Loucy (cell line): ENCODE results near the gene DENND2A.

ENCODE experiments used
- H2AFZ ChIP-seq: fragments of 200-600 bp; sonication (generic); 2 replicates; pipeline ENCODE4 v1.6.0; 2016; ENCODE audit warnings: antibody characterized with exemption, mild to moderate bottlenecking, low read length, moderate library complexity
- H3F3A ChIP-seq: fragments of 200-600 bp; 2 replicates; pipeline ENCODE4 v1.6.0; 2016; ENCODE audit warnings: antibody characterized with exemption, low read depth, mild to moderate bottlenecking
- H3K27me3 ChIP-seq: fragments of 200-600 bp; sonication (generic); 2 replicates; pipeline ENCODE4 v1.6.1; 2014; ENCODE audit warnings: low read length, mild to moderate bottlenecking; ENCODE audit not compliant: insufficient read depth, poor library complexity, severe bottlenecking
- H3K36me3 ChIP-seq: fragments of 200-600 bp; sonication (generic); 2 replicates; pipeline ENCODE4 v1.6.1; 2016; ENCODE audit warnings: low read length; ENCODE audit not compliant: insufficient read depth
- H3K4me1 ChIP-seq: fragments of 200-600 bp; sonication (generic); 2 replicates; pipeline ENCODE4 v1.5.1; 2014; ENCODE audit warnings: low read length, mild to moderate bottlenecking; ENCODE audit not compliant: insufficient read depth, poor library complexity, severe bottlenecking
- H3K4me2 ChIP-seq: fragments of 200-600 bp; sonication (generic); 2 replicates; pipeline ENCODE4 v1.6.0; 2014; ENCODE audit warnings: antibody characterized with exemption, low read length, low read depth, mild to moderate bottlenecking; ENCODE audit not compliant: poor library complexity, severe bottlenecking
- H3K4me3 ChIP-seq: fragments of 200-600 bp; sonication (generic); 2 replicates; pipeline ENCODE4 v1.5.1; 2014; ENCODE audit warnings: low read length, mild to moderate bottlenecking, mixed read lengths; ENCODE audit not compliant: poor library complexity, severe bottlenecking
- H3K79me2 ChIP-seq: fragments of 200-600 bp; sonication (generic); 2 replicates; pipeline ENCODE4 v1.6.1; 2014; ENCODE audit warnings: low read length; ENCODE audit not compliant: insufficient read depth
- H3K9ac ChIP-seq: fragments of 200-600 bp; sonication (generic); 2 replicates; pipeline ENCODE4 v1.6.0; 2014; ENCODE audit warnings: mild to moderate bottlenecking, low read depth, low read length, moderate library complexity; ENCODE audit not compliant: poor library complexity, severe bottlenecking
- H3K9me2 ChIP-seq: fragments of 200-600 bp; sonication (generic); replicated peaks from 2 replicates; pipeline ENCODE4 v1.6.1; 2016; ENCODE audit warnings: low read depth, low read length, mixed read lengths
- H3K9me3 ChIP-seq: fragments of 200-600 bp; sonication (generic); 2 replicates; pipeline ENCODE4 v1.6.1; 2014; ENCODE audit warnings: mild to moderate bottlenecking, antibody characterized with exemption, low read length, low read depth; ENCODE audit not compliant: insufficient read depth
- H4K20me1 ChIP-seq: fragments of 200-600 bp; sonication (generic); 2 replicates; pipeline ENCODE4 v1.6.0; 2014; ENCODE audit warnings: antibody characterized with exemption, low read length, mild to moderate bottlenecking; ENCODE audit not compliant: insufficient read depth, poor library complexity, severe bottlenecking
- CTCF ChIP-seq: fragments of 200-600 bp; sonication (generic); conservative IDR thresholded peaks from 2 replicates; pipeline ENCODE4 v1.5.1; 2014; ENCODE audit warnings: mild to moderate bottlenecking, antibody characterized with exemption, low read length
- EZH2phosphoT487 ChIP-seq: fragments of 200-600 bp; IDR thresholded peaks from 2 replicates; pipeline ENCODE4 v1.6.1; 2018; ENCODE audit warnings: antibody characterized with exemption, mild to moderate bottlenecking, moderate library complexity, borderline replicate concordance

Gene DENND2A

GRCh38 chr7:140616328-140616727 lies 24.3 kb downstream of the DENND2A start:
- no peaks in the 10 kb centered on the region for H3K27me3 ChIP-seq
- no peak overlapping the region for H3K4me3 ChIP-seq
- no peaks in the 10 kb centered on the region for H4K20me1 ChIP-seq
- no peaks in the 10 kb centered on the region for H3K79me2 ChIP-seq
- H3K4me1 ChIP-seq: no peaks in the 10 kb centered on the region
- H3K36me3 ChIP-seq: no peaks in the 10 kb centered on the region
- TF ChIP-seq EZH2phosphoT487: no peak
- TF ChIP-seq CTCF: no peak
- no peaks in the 10 kb centered on the region for H3K9me2 ChIP-seq
- no peaks in the 10 kb centered on the region for H3F3A ChIP-seq
- no peak overlapping the region for H3K9ac ChIP-seq
- no peak overlapping the region for H3K4me2 ChIP-seq
- no peaks in the 10 kb centered on the region for H3K9me3 ChIP-seq
- no peak overlapping the region for H2AFZ ChIP-seq

- no peak overlapping the region for H3K4me3 ChIP-seq
- H3K9me2 ChIP-seq: no peaks in the 10 kb centered on the region
- no peaks in the 10 kb centered on the region for H3K9me3 ChIP-seq
- no peaks in the 10 kb centered on the region for H3K79me2 ChIP-seq
- H3K4me2 ChIP-seq: no peak overlapping the region
- H3K9ac ChIP-seq: no peak overlapping the region
- TF ChIP-seq EZH2phosphoT487 (no peak), CTCF (no peak)
- no peaks in the 10 kb centered on the region for H3F3A ChIP-seq
- H2AFZ ChIP-seq: no peak overlapping the region
- H3K4me1 ChIP-seq: no peaks in the 10 kb centered on the region
- no peaks in the 10 kb centered on the region for H3K27me3 ChIP-seq
- H4K20me1 ChIP-seq: no peaks in the 10 kb centered on the region
- no peaks in the 10 kb centered on the region for H3K36me3 ChIP-seq
Observed at GRCh38 chr7:140611641-140612040, 29.0 kb downstream of the DENND2A start.

DNA sequence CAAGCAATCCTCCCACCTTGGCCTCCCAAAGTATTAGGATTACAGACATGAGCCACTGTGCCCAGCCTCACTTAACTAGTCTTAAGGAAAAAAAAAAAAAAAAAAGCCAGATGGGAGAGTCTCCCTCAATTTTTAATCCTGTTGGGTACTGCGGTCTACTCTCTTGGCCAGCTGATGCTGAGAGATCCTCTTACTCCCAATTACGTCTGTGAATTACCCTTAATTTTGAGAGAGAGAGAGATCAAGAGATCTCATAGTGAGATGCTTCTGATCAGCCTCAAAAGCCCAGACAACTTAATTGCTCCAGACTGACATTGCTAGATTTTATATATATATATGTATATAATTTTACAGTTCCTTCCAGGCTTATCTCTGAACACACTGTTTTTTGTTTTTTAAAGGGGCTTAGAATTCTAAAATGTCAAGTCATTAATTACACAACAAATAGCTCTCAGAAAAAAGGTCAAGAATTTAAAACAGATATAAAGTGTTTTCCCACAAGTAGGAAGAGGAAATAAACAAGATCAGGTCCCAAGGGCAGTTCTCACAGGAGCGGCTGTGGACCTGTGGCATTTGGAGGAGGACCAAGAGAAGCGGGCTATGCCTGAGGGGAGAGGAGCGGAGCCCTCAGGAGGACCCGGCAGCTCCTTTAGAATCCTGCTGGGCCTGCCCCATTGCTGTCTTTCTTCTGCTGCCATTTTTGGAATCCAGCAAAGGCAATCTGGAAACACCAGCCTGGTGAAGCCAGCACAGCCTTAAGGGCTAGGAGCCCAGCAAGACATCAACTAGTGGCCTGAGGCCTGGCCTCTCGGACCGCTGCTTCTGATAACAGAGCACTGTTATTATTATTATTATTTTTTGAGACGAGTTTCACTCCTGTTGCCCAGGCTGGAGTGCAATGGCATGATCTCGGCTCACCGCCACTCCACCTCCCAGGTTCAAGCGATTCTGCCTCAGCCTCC lies 30.1 kb downstream of the DENND2A start:
- Histone ChIP-seq H3K27me3 (no peaks in the 10 kb centered on the region), H3K36me3 (no peaks in the 10 kb centered on the region), H3K79me2 (no peaks in the 10 kb centered on the region), H4K20me1 (no peaks in the 10 kb centered on the region), H3K4me3 (no peak overlapping the region), H3F3A (no peaks in the 10 kb centered on the region), H2AFZ (no peak overlapping the region), H3K9me3 (no peaks in the 10 kb centered on the region), H3K4me1 (no peaks in the 10 kb centered on the region), H3K9ac (no peak overlapping the region), H3K4me2 (no peak overlapping the region), H3K9me2 (no peaks in the 10 kb centered on the region)
- no peak for TF ChIP-seq CTCF
- TF ChIP-seq EZH2phosphoT487: no peak
